GM23338 (cell line): ENCODE results near the gene OR11L1. TPM values are rescaled to one million over a fixed set of nuclear protein-coding genes. Genes with fewer than 3 reads are reported as not detected.

Source experiments
- ATAC-seq: fragments of 200-7000 bp; cut with Tn5 transposase; 3 replicates; pipeline ENCODE4 v1.9.1; 2020
- DNase-seq: peaks from one replicate; pipeline ENCODE4 v3.0.0-alpha.2; 2015; ENCODE audit warnings: low spot score
- H2AFZ ChIP-seq: fragments of 200-600 bp; sonication (generic); 2 replicates; pipeline ENCODE4 v1.8.0; 2016; ENCODE audit warnings: antibody characterized with exemption, mild to moderate bottlenecking, moderate library complexity
- H3F3A ChIP-seq: fragments of 200-600 bp; sonication (generic); replicated peaks from 2 replicates; pipeline ENCODE4 v1.8.0; 2017; ENCODE audit warnings: antibody characterized with exemption, mixed run types, low read depth
- H3K27ac ChIP-seq: fragments of 200-600 bp; sonication (generic); 2 replicates; pipeline ENCODE4 v1.6.1; 2016; ENCODE audit warnings: low read depth
- H3K27me3 ChIP-seq: fragments of 200-600 bp; sonication (generic); 2 replicates; pipeline ENCODE4 v1.8.0; 2016; ENCODE audit warnings: mild to moderate bottlenecking, mixed run types, moderate library complexity; ENCODE audit not compliant: insufficient read depth
- H3K36me3 ChIP-seq: fragments of 200-600 bp; sonication (generic); 2 replicates; pipeline ENCODE4 v1.8.0; 2016; ENCODE audit warnings: mild to moderate bottlenecking; ENCODE audit not compliant: insufficient read depth
- H3K4me1 ChIP-seq: fragments of 200-600 bp; sonication (generic); 2 replicates; pipeline ENCODE4 v1.8.0; 2016; ENCODE audit warnings: mild to moderate bottlenecking, moderate library complexity; ENCODE audit not compliant: insufficient read depth
- H3K4me2 ChIP-seq: fragments of 200-600 bp; sonication (generic); 2 replicates; pipeline ENCODE4 v1.7.1; 2017; ENCODE audit warnings: mixed run types
- H3K4me3 ChIP-seq: fragments of 200-600 bp; sonication (generic); 2 replicates; pipeline ENCODE4 v1.6.1; 2016; ENCODE audit warnings: mixed run types
- H3K79me2 ChIP-seq: fragments of 200-600 bp; sonication (generic); replicated peaks from 2 replicates; pipeline ENCODE4 v1.8.0; 2017; ENCODE audit warnings: mild to moderate bottlenecking; ENCODE audit not compliant: insufficient read depth
- H3K9me2 ChIP-seq: fragments of 200-600 bp; sonication (generic); 2 replicates; pipeline ENCODE4 v1.8.0; 2017; ENCODE audit not compliant: insufficient read depth
- H4K20me1 ChIP-seq: fragments of 200-600 bp; sonication (generic); replicated peaks from 2 replicates; pipeline ENCODE4 v1.8.0; 2017; ENCODE audit warnings: mild to moderate bottlenecking; ENCODE audit not compliant: insufficient read depth
- H3K27ac Mint-ChIP-seq: 2 replicates; pipeline ENCODE4 v1.8.0; 2020; ENCODE audit warnings: inconsistent platforms, mild to moderate bottlenecking, moderate library complexity, mixed read lengths
- H3K27me3 Mint-ChIP-seq: 3 replicates; pipeline ENCODE4 v1.8.0; 2022; ENCODE audit warnings: low read depth, mild to moderate bottlenecking, moderate library complexity, mixed read lengths, inconsistent platforms; ENCODE audit not compliant: insufficient read depth, poor library complexity
- H3K36me3 Mint-ChIP-seq: 3 replicates; pipeline ENCODE4 v1.8.0; 2021; ENCODE audit warnings: low read depth, mild to moderate bottlenecking, inconsistent platforms, moderate library complexity, mixed read lengths
- H3K4me1 Mint-ChIP-seq: 3 replicates; pipeline ENCODE4 v1.8.0; 2020; ENCODE audit warnings: mild to moderate bottlenecking, inconsistent platforms, mixed read lengths
- H3K4me3 Mint-ChIP-seq: 3 replicates; pipeline ENCODE4 v1.8.0; 2021; ENCODE audit warnings: moderate library complexity, mild to moderate bottlenecking, inconsistent platforms, mixed read lengths
- H3K9me3 Mint-ChIP-seq: 3 replicates; pipeline ENCODE4 v1.8.0; 2020; ENCODE audit warnings: moderate library complexity, mild to moderate bottlenecking, inconsistent platforms, mixed read lengths
- CREB1 ChIP-seq: fragments of 250-450 bp; sonication (Bioruptor Pico); IDR thresholded peaks from 2 replicates; pipeline ENCODE4 v1.5.0; 2020; ENCODE audit warnings: low read depth, mild to moderate bottlenecking, moderate library complexity
- CTCF ChIP-seq, 2 experiments: fragments of 200-600 bp in 1 of 2; sonication (generic) in 1 of 2; conservative IDR thresholded peaks; 2 replicates each; pipeline versions ENCODE4 v1.5.1 to v1.6.1; 2016 to 2017; ENCODE audit warnings: antibody characterized with exemption in 2 of 2, low read depth in 2 of 2, mild to moderate bottlenecking in 2 of 2, moderate library complexity in 1 of 2
- ETS1 ChIP-seq: IDR thresholded peaks from 2 replicates; pipeline ENCODE4 v1.6.1; 2016; ENCODE audit warnings: antibody characterized with exemption
- EZH2 ChIP-seq: fragments of 200-600 bp; sonication (generic); IDR thresholded peaks from one replicate; pipeline ENCODE4 v1.8.0; 2017; ENCODE audit warnings: antibody characterized with exemption, mild to moderate bottlenecking, low read depth; ENCODE audit not compliant: unreplicated experiment
- EZH2phosphoT487 ChIP-seq: fragments of 200-600 bp; sonication (generic); IDR thresholded peaks from one replicate; pipeline ENCODE4 v1.8.1; 2018; ENCODE audit warnings: antibody characterized with exemption; ENCODE audit not compliant: unreplicated experiment
- JUNB ChIP-seq: IDR thresholded peaks from one replicate; pipeline ENCODE4 v1.6.1; 2016; ENCODE audit warnings: antibody characterized with exemption; ENCODE audit not compliant: unreplicated experiment
- NANOG ChIP-seq: IDR thresholded peaks from 2 replicates; pipeline ENCODE4 v1.6.1; 2016; ENCODE audit warnings: antibody characterized with exemption, borderline replicate concordance
- POLR2AphosphoS5 ChIP-seq: IDR thresholded peaks from 2 replicates; pipeline ENCODE4 v1.6.1; 2016; ENCODE audit warnings: antibody characterized with exemption, low read depth
- REST ChIP-seq: IDR thresholded peaks from one replicate; pipeline ENCODE4 v1.6.1; 2018; ENCODE audit warnings: antibody characterized with exemption; ENCODE audit not compliant: unreplicated experiment
- STAT1 ChIP-seq: IDR thresholded peaks from one replicate; pipeline ENCODE4 v1.6.1; 2016; ENCODE audit warnings: antibody characterized with exemption; ENCODE audit not compliant: unreplicated experiment
- ZNF114 ChIP-seq: fragments of 250-450 bp; sonication (Bioruptor Pico); IDR thresholded peaks from 2 replicates; pipeline ENCODE4 v1.5.0; 2020; ENCODE audit warnings: mild to moderate bottlenecking, moderate library complexity
- ZNF331 ChIP-seq: fragments of 250-450 bp; sonication (Bioruptor Pico); IDR thresholded peaks from 2 replicates; pipeline ENCODE4 v1.5.0; 2020; ENCODE audit warnings: low read depth, mild to moderate bottlenecking, moderate library complexity
- ZNF462 ChIP-seq: fragments of 250-450 bp; sonication (Bioruptor Pico); IDR thresholded peaks from 2 replicates; pipeline ENCODE4 v1.5.0; 2020; ENCODE audit warnings: mild to moderate bottlenecking, moderate library complexity
- polyA plus RNA-seq: library from polyadenylated mRNA; unstranded; fragments of >200 nt; fragmentation: Nextera tagmentation; extraction: Ambion mirVana; gene quantifications from 2 replicates; pipeline ENCODE4 v1.2.1, GENCODE V29; 2016
- total RNA-seq: library from RNA; depleted of rRNA; stranded (reverse); fragments of >200 nt; shearing (Covaris generic); gene quantifications from 2 replicates; pipeline ENCODE4 v1.2.3, GENCODE V29; 2014

OR11L1 gene
- total and polyA plus RNA-seq, 2 experiments from 2014 or later = not detected

GRCh38 chr1:247862756-247863155, 21.1 kb upstream of the OR11L1 start:
- H3K36me3 ChIP-seq = 0 out of 2 replicates have a peak, but pooled peaks cover 2% of the 10 kb centered on the region
- no peak overlapping the region for H2AFZ ChIP-seq
- peaks cover 3% of the 10 kb centered on the region; the same call in 1 of the 2 replicates for H3K4me1 ChIP-seq
- ATAC-seq = no peak
- Mint-ChIP-seq H3K27me3 (peaks cover 5% of the 10 kb centered on the region), H3K9me3 (peaks cover 64% of the 10 kb centered on the region), H3K36me3 (peaks cover 13% of the 10 kb centered on the region; the same call in 2 of the 3 replicates), H3K4me3 (no peak overlapping the region), H3K27ac (no peak overlapping the region), H3K4me1 (peaks cover 2% of the 10 kb centered on the region; the same call in 2 of the 3 replicates)
- H3K79me2 ChIP-seq = no peaks in the 10 kb centered on the region
- H4K20me1 ChIP-seq = no peaks in the 10 kb centered on the region
- no peak overlapping the region for H3K4me3 ChIP-seq
- no peak overlapping the region for H3K4me2 ChIP-seq
- no peak for TF ChIP-seq ZNF331
- no peak for TF ChIP-seq STAT1
- TF ChIP-seq JUNB = no peak
- no peak for TF ChIP-seq NANOG
- no peak for TF ChIP-seq EZH2phosphoT487
- TF ChIP-seq CTCF (conservative IDR thresholded peaks at IDR 0.05; ENCODE audit: low read depth in 2 of 2) = no peak
- TF ChIP-seq EZH2 = no peak
- no peak for TF ChIP-seq REST
- no peak for TF ChIP-seq CREB1 (CRISPR knock-in tag)
- no peak for TF ChIP-seq POLR2AphosphoS5
- TF ChIP-seq ZNF114 (CRISPR knock-in tag) = no peak
- no peak for TF ChIP-seq ETS1
- no peak for TF ChIP-seq ZNF462 (CRISPR knock-in tag)
- DNase-seq = no peak
- H3F3A ChIP-seq = no peaks in the 10 kb centered on the region
- H3K27me3 ChIP-seq = peaks cover 8% of the 10 kb centered on the region
- no peaks in the 10 kb centered on the region for H3K9me2 ChIP-seq
- no peak overlapping the region for H3K27ac ChIP-seq
